Measurements from ENCODE around the gene NDST1. TPM values are rescaled to one million over a fixed set of nuclear protein-coding genes. Genes with fewer than 3 reads are reported as not detected.

The NDST1 gene
- total RNA-seq, 1 experiment from 2014 or later: 33.1 TPM

- H3K4me1 ChIP-seq (ENCODE audit: control insufficient read depth in 1 of 2, insufficient read depth in 2 of 2, low read length in 2 of 2): peaks cover 8 to 26% of the 10 kb centered on the region in 2 experiments
- POLR2A ChIA-PET: no interaction called here
- RAD21 ChIA-PET (ENCODE audit: low non-redundant PET in 1 of 2, low total read pairs in 2 of 2, uncharacterized antibody in 2 of 2, unreplicated experiment in 2 of 2): no interaction called here
- no peak overlapping the region for H3K4me2 ChIP-seq (ENCODE audit: low read length)
- no peaks in the 10 kb centered on the region for H3K27me3 ChIP-seq (ENCODE audit: insufficient read depth, low read length)
- no peak for TF ChIP-seq RAD21 (IDR thresholded peaks at IDR 0.05; ENCODE audit: low read depth)
- no peak overlapping the region for H3K4me3 ChIP-seq (replicated peaks in 1 of 2; ENCODE audit: low read depth in 1 of 2, low read length in 2 of 2)
- peaks cover 5% of the 10 kb centered on the region for H3K79me2 ChIP-seq (ENCODE audit: insufficient read depth, low read length)
- H3K9me2 ChIP-seq (ENCODE audit: insufficient read depth): no peaks in the 10 kb centered on the region
- no peak for ATAC-seq
- no peaks in the 10 kb centered on the region for H3K36me3 ChIP-seq (ENCODE audit: control insufficient read depth in 1 of 2, insufficient read depth in 2 of 2, low read length in 2 of 2)
- H4K20me1 ChIP-seq (ENCODE audit: insufficient read depth): no peaks in the 10 kb centered on the region
- no peak overlapping the region for H3K9ac ChIP-seq (ENCODE audit: low read length)
- intact Hi-C loops (cut with micrococcal nuclease): no loop called here
- DNase-seq (ENCODE audit: low read depth, low spot score): no peak
- CTCF ChIA-PET: no interaction called here
- H3K27ac ChIP-seq (ENCODE audit: low read depth, low read length): no peak overlapping the region
- H2AFZ ChIP-seq (ENCODE audit: low read depth, low read length, poor library complexity, severe bottlenecking): no peak overlapping the region
- no peaks in the 10 kb centered on the region for H3K9me3 ChIP-seq (ENCODE audit: control insufficient read depth in 1 of 2, insufficient read depth in 1 of 2, low read depth in 1 of 2, low read length in 2 of 2)
- BruUV-seq (replicated peaks): no TSS peak
Observed at GRCh38 chr5:150481972-150482406, 25.9 kb upstream of the NDST1 start.

DNA sequence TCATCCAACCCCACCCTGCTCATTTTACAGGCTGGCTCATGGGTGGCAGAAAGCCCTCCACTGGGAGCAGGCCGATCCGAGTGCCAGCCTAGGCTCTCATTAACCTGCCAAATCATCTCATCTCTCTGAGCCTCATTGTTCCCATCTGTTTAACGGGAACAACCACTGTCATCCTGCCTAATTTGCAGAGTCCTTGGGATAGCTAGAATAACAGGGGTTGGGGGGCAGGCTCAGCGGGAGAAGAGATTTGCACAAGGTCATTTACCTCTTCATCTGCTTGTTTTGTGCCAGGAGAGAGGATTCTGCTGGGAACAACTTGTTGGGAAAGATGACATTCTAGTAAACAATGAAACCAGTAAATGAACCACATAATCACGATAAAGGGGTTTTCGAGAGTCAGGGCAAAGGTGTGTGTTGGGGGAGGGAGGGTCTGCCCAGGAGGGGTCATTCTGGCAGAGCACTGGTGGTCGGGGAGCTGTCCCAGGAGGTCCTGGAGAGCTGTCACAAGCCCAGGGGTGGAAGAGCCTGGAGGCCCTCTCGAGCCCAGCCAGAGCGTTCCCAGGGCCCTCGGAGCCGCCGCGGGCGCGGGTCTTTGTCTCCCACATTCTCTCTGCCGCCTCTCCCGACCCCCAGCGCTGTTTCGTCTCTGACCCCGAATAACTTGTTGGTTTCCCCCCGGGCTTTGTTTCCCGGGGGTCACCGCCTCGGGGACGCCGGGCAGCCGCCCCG is 22.8 kb upstream of the NDST1 start:
- H3K9me3 ChIP-seq (ENCODE audit: control insufficient read depth in 1 of 2, insufficient read depth in 1 of 2, low read depth in 1 of 2, low read length in 2 of 2): no peaks in the 10 kb centered on the region
- BruUV-seq (replicated peaks): TSS peak; percentile 67
- H3K4me1 ChIP-seq (ENCODE audit: control insufficient read depth in 1 of 2, insufficient read depth in 2 of 2, low read length in 2 of 2): peaks cover 18 to 45% of the 10 kb centered on the region in 2 experiments
- H3K27me3 ChIP-seq (ENCODE audit: insufficient read depth, low read length): no peaks in the 10 kb centered on the region
- ChIA-PET RAD21 (ENCODE audit: low non-redundant PET in 1 of 2, low total read pairs in 2 of 2, uncharacterized antibody in 2 of 2, unreplicated experiment in 2 of 2) (no interaction called here), POLR2A (no interaction called here), CTCF (interaction anchor here (2.8 kb wide), 1 partner anchor 12 kb away, joined by 9 read pairs; no protein-coding TSS in a partner anchor)
- H3K79me2 ChIP-seq (ENCODE audit: insufficient read depth, low read length): peaks cover 37% of the 10 kb centered on the region
- intact Hi-C loops (cut with micrococcal nuclease): no loop called here
- H2AFZ ChIP-seq (ENCODE audit: low read depth, low read length, poor library complexity, severe bottlenecking): no peak overlapping the region
- H3K9ac ChIP-seq (ENCODE audit: low read length): peak overlapping the region; percentile 96
- H4K20me1 ChIP-seq (ENCODE audit: insufficient read depth): no peaks in the 10 kb centered on the region
- ATAC-seq (no peak), DNase-seq (ENCODE audit: low read depth, low spot score) (no peak)
- peak overlapping the region; percentile 97 for H3K4me2 ChIP-seq (ENCODE audit: low read length)
- no peaks in the 10 kb centered on the region for H3K9me2 ChIP-seq (ENCODE audit: insufficient read depth)
- peak overlapping the region; percentile 77 for H3K27ac ChIP-seq (ENCODE audit: low read depth, low read length)
- TF ChIP-seq FOSL1 (IDR thresholded peaks at IDR 0.05; ENCODE audit: low read depth) (no peak), MAX (IDR thresholded peaks at IDR 0.05) (no peak), EZH2phosphoT487 (IDR thresholded peaks at IDR 0.05; ENCODE audit: borderline replicate concordance) (no peak), YY1 (IDR thresholded peaks at IDR 0.05; ENCODE audit: extremely low read depth, insufficient replicate concordance, low read depth, low read length) (no peak)
- TF ChIP-seq, protein P1, sequence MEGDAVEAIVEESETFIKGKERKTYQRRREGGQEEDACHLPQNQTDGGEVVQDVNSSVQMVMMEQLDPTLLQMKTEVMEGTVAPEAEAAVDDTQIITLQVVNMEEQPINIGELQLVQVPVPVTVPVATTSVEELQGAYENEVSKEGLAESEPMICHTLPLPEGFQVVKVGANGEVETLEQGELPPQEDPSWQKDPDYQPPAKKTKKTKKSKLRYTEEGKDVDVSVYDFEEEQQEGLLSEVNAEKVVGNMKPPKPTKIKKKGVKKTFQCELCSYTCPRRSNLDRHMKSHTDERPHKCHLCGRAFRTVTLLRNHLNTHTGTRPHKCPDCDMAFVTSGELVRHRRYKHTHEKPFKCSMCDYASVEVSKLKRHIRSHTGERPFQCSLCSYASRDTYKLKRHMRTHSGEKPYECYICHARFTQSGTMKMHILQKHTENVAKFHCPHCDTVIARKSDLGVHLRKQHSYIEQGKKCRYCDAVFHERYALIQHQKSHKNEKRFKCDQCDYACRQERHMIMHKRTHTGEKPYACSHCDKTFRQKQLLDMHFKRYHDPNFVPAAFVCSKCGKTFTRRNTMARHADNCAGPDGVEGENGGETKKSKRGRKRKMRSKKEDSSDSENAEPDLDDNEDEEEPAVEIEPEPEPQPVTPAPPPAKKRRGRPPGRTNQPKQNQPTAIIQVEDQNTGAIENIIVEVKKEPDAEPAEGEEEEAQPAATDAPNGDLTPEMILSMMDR (IDR thresholded peaks at IDR 0.05 in 2 of 3, conservative IDR thresholded peaks at IDR 0.05 in 1 of 3; ENCODE audit: borderline replicate concordance in 1 of 3, insufficient read depth in 1 of 3, low read depth in 2 of 3, low read length in 2 of 3): no peak
- peak overlapping the region; percentile 78 to 91 for H3K4me3 ChIP-seq (replicated peaks in 1 of 2; ENCODE audit: low read depth in 1 of 2, low read length in 2 of 2)
- peaks cover 0 to 4% of the 10 kb centered on the region in 2 experiments; a peak in 1 of 4 replicates for H3K36me3 ChIP-seq (ENCODE audit: control insufficient read depth in 1 of 2, insufficient read depth in 2 of 2, low read length in 2 of 2)
